Central memory CD8-positive, alpha-beta T cell (primary cell): ENCODE results near the gene FAM219A.

ENCODE experiments used
- ATAC-seq: fragments of 150-1000 bp; cut with Tn5 transposase; replicated peaks from 2 replicates; pipeline ENCODE4 v1.10.0; 2022; ENCODE audit warnings: mild to moderate bottlenecking, moderate FRiP score, moderate number of reproducible peaks; ENCODE audit not compliant: poor library complexity, severe bottlenecking; ENCODE audit errors: extremely low read depth
- DNase-seq, 2 donors: peaks; one replicate each; pipeline ENCODE4 v3.0.0; 2021; ENCODE audit warnings: low spot score in 2 of 2
- H3K27ac Mint-ChIP-seq: one replicate; pipeline ENCODE4 v1.8.0; 2022; ENCODE audit warnings: low read depth, mild to moderate bottlenecking, moderate library complexity, mixed read lengths
- H3K27me3 Mint-ChIP-seq: one replicate; pipeline ENCODE4 v1.8.0; 2022; ENCODE audit warnings: mixed read lengths
- H3K36me3 Mint-ChIP-seq: one replicate; pipeline ENCODE4 v1.8.0; 2022; ENCODE audit warnings: mild to moderate bottlenecking, moderate library complexity, mixed read lengths; ENCODE audit not compliant: insufficient read depth
- H3K4me1 Mint-ChIP-seq: one replicate; pipeline ENCODE4 v1.8.0; 2022; ENCODE audit warnings: mixed read lengths
- H3K4me3 Mint-ChIP-seq: one replicate; pipeline ENCODE4 v1.8.0; 2022; ENCODE audit warnings: mild to moderate bottlenecking, moderate library complexity, mixed read lengths
- H3K9me3 Mint-ChIP-seq: one replicate; pipeline ENCODE4 v1.8.0; 2022; ENCODE audit warnings: mixed read lengths

The FAM219A gene

DNA sequence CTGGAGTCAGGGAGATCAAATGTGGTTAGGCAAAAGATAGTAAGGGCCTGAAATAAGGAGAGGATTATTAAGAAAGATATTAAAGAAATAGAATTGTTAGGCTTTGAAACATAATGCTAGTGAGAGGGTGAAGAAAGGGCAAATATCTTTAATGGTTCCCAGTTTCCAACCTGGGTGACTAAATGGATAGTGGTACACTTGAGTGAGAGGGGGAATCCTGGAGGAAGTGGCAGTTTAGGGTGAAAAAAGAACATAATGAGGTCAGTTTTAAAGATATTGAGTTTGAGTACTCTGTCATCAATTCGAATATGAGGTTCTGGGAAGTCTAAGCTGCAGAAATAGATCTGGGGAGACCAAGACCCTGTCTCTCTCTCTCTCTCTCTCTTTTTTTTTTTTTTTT is 19.2 kb upstream of the FAM219A start:
- H3K4me3 Mint-ChIP-seq = no peak overlapping the region
- H3K27me3 Mint-ChIP-seq = peaks cover 33% of the 10 kb centered on the region
- DNase-seq (no peak), ATAC-seq (no peak)
- H3K9me3 Mint-ChIP-seq = no peaks in the 10 kb centered on the region
- no peaks in the 10 kb centered on the region for H3K4me1 Mint-ChIP-seq
- no peak overlapping the region for H3K27ac Mint-ChIP-seq
- H3K36me3 Mint-ChIP-seq = no peaks in the 10 kb centered on the region

DNA sequence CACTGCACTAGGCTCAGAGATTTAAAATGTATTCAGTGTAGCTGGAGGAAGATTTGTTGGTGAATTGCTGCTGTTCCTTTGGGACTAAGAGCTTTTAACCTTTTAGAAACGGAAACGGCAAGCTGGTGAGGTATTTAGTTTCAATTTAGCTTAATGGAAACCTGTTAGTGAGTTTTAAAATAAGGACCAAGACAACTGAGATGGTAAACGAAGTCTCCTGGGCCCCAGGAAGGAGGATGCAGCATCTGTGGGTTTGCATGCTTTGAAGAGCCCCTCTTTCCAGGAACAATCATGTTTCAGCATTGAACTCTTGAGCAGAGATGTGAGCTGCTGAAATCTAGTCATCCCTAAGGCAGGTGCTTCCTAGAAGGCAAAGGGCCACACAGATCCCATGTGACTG is 16.7 kb upstream of the FAM219A start:
- no peaks in the 10 kb centered on the region for H3K36me3 Mint-ChIP-seq
- no peak overlapping the region for H3K27ac Mint-ChIP-seq
- DNase-seq (no peak), ATAC-seq (no peak)
- no peaks in the 10 kb centered on the region for H3K4me1 Mint-ChIP-seq
- H3K4me3 Mint-ChIP-seq = no peak overlapping the region
- peaks cover 33% of the 10 kb centered on the region for H3K27me3 Mint-ChIP-seq
- no peaks in the 10 kb centered on the region for H3K9me3 Mint-ChIP-seq

- H3K27me3 Mint-ChIP-seq = no peaks in the 10 kb centered on the region
- H3K4me1 Mint-ChIP-seq = no peaks in the 10 kb centered on the region
- H3K27ac Mint-ChIP-seq = no peak overlapping the region
- no peaks in the 10 kb centered on the region for H3K9me3 Mint-ChIP-seq
- no peak for ATAC-seq
- peaks cover 2% of the 10 kb centered on the region for H3K36me3 Mint-ChIP-seq
- H3K4me3 Mint-ChIP-seq = no peak overlapping the region
- DNase-seq = no peak
These were observed 7.1 kb upstream of the FAM219A start for GRCh38 chr9:34465468-34465867.

- DNase-seq (no peak), ATAC-seq (no peak)
- H3K9me3 Mint-ChIP-seq = no peaks in the 10 kb centered on the region
- H3K27me3 Mint-ChIP-seq = no peaks in the 10 kb centered on the region
- H3K36me3 Mint-ChIP-seq = no peaks in the 10 kb centered on the region
- peaks cover 6% of the 10 kb centered on the region for H3K4me1 Mint-ChIP-seq
- no peak overlapping the region for H3K4me3 Mint-ChIP-seq
- H3K27ac Mint-ChIP-seq = no peak overlapping the region
These were observed 6.2 kb upstream of the FAM219A start for GRCh38 chr9:34464571-34464970.

- DNase-seq = no peak
- H3K4me3 Mint-ChIP-seq = no peak overlapping the region
- no peaks in the 10 kb centered on the region for H3K27me3 Mint-ChIP-seq
- no peak overlapping the region for H3K27ac Mint-ChIP-seq
- H3K9me3 Mint-ChIP-seq = no peaks in the 10 kb centered on the region
- no peak for ATAC-seq
- peaks cover 11% of the 10 kb centered on the region for H3K4me1 Mint-ChIP-seq
- H3K36me3 Mint-ChIP-seq = no peaks in the 10 kb centered on the region
These were observed 5.5 kb upstream of the FAM219A start for GRCh38 chr9:34463901-34464232.

GRCh38 chr9:34463098-34463900 is 4.9 kb upstream of the FAM219A start:
- no peak overlapping the region for H3K27ac Mint-ChIP-seq
- H3K4me1 Mint-ChIP-seq = peaks cover 17% of the 10 kb centered on the region
- no peak overlapping the region for H3K4me3 Mint-ChIP-seq
- ATAC-seq (no peak), DNase-seq (no peak)
- peaks cover 4% of the 10 kb centered on the region for H3K36me3 Mint-ChIP-seq
- no peaks in the 10 kb centered on the region for H3K9me3 Mint-ChIP-seq
- H3K27me3 Mint-ChIP-seq = no peaks in the 10 kb centered on the region

DNA sequence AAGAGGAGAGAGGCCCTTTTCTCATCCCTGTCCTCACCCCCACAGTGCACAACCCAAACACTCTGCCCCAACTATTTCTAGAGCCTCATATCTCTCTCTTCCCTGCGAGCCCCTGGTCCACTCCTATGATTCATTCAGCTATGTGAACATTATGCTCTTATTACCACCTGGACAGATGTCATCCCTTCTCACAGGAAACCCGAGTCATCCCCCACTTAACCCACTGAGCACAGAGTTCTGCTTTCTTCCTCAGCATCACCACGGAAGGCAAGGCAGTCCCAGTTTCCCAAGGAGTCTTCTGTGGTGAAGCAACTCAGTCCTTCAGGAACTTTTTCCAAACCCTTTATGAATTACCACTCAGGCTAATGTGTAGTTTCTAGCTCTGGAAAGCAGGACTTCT is 1.6 kb upstream of the FAM219A start:
- ATAC-seq = no peak
- H3K27ac Mint-ChIP-seq = no peak overlapping the region
- peak overlapping the region; percentile 88 for H3K4me3 Mint-ChIP-seq
- DNase-seq = no peak
- peaks cover 35% of the 10 kb centered on the region for H3K4me1 Mint-ChIP-seq
- no peaks in the 10 kb centered on the region for H3K27me3 Mint-ChIP-seq
- peaks cover 7% of the 10 kb centered on the region for H3K36me3 Mint-ChIP-seq
- H3K9me3 Mint-ChIP-seq = no peaks in the 10 kb centered on the region

- no peak for DNase-seq
- no peak for ATAC-seq
- Mint-ChIP-seq H3K27ac (peak overlapping the region; percentile 52), H3K9me3 (no peaks in the 10 kb centered on the region), H3K4me3 (peak overlapping the region; percentile 88), H3K36me3 (peaks cover 7% of the 10 kb centered on the region), H3K4me1 (peaks cover 35% of the 10 kb centered on the region), H3K27me3 (no peaks in the 10 kb centered on the region)
These were observed 986 bp upstream of the FAM219A start for GRCh38 chr9:34459356-34459755.

GRCh38 chr9:34458959-34459340 is 580 bp upstream of the FAM219A start:
- Mint-ChIP-seq H3K27ac (peak overlapping the region; percentile 52), H3K4me3 (peak overlapping the region; percentile 88), H3K36me3 (peaks cover 9% of the 10 kb centered on the region), H3K4me1 (peaks cover 35% of the 10 kb centered on the region), H3K27me3 (no peaks in the 10 kb centered on the region), H3K9me3 (no peaks in the 10 kb centered on the region)
- DNase-seq (no peak), ATAC-seq (no peak)

DNA sequence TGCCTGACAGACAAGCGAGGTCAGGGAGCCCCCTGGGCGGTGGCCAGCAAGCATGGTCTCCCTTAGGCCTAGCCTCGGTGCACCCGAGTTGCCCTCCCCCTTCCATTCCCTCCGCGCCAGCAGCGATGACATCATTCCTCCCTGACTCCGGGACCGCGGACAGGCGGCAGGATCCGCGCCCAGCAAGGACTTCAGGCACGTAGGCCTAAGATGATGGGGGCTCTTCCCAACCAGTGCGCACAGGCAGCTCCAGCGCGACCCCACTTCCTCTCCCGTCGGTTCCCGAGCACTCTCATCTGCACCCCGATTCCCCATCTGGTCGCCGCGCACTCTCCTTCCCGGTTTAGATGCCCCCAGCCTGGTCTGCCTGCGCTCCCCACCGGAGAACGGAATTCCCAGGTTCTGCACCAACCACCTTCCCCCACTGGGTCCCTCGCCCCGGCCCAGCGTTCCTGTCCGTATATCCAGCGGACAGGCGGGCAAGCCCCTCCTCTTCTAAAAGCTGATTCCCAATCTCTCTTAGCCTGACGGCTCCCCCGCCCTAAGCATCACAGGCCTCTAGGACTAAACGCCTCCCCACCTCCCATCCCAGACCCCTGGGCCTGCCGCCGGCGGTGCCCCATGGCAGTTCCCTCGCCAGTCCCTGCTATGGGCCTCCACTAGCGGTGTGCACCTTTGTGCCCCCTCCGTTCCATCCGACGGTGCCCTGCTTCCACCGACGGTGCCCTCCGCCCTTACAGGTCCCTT is 931 bp downstream of the FAM219A start:
- ATAC-seq = peak; percentile 9
- Mint-ChIP-seq H3K9me3 (no peaks in the 10 kb centered on the region), H3K4me1 (peaks cover 35% of the 10 kb centered on the region), H3K27ac (peak overlapping the region; percentile 90), H3K4me3 (peak overlapping the region; percentile 88), H3K36me3 (peaks cover 9% of the 10 kb centered on the region), H3K27me3 (no peaks in the 10 kb centered on the region)
- DNase-seq = no peak

- no peak overlapping the region for H3K27ac Mint-ChIP-seq
- peaks cover 35% of the 10 kb centered on the region for H3K4me1 Mint-ChIP-seq
- H3K4me3 Mint-ChIP-seq = peak overlapping the region; percentile 88
- ATAC-seq = no peak
- no peak for DNase-seq
- H3K9me3 Mint-ChIP-seq = no peaks in the 10 kb centered on the region
- H3K36me3 Mint-ChIP-seq = peaks cover 9% of the 10 kb centered on the region
- no peaks in the 10 kb centered on the region for H3K27me3 Mint-ChIP-seq
These were observed 1.6 kb downstream of the FAM219A start for GRCh38 chr9:34456746-34457145.

DNA sequence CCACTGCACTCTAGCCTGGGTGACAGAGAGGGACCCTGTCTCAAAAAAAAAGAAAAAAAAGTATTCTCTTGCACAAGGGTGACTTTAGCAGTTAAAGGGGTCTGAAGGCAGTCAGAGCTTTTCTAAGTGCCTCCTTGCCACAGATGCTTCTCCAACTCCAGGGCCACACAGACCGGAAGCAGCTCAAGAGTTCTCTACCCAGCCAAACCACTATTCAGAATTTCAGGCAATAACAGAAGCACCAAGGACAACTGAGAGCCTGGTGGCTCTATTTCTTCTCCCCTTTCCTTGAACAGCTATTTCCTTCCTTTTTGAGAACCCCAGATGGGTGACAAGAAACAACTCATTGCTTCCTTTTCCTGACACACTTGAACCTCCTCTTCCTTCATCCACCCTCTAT is 2.2 kb downstream of the FAM219A start:
- Mint-ChIP-seq H3K36me3 (peaks cover 9% of the 10 kb centered on the region), H3K4me1 (peaks cover 41% of the 10 kb centered on the region)

DNA sequence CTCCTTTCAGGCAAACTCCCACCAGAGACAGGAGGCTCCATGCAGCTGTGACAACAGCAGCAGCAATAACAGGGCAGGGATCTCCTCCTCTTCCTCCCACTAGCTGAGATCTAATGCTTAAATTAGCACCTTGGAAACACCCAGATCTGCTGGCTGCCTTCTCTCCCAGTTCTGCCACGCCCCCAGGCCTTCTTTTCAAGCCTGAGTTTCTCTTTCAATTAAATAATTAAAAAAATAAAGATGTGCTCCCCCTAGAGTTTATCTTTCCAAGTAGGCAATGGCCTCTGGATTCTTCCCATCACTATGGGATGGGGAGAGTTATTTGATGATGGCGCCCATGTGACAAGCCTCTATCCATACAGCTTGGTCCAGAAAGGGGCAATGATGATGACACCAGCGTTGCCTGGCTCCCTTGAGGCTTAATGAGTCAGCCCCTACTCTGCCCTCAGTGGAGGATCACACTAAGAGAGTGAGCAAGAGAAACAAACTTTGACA is 3.8 kb downstream of the FAM219A start:
- Mint-ChIP-seq H3K27ac (no peak overlapping the region), H3K4me3 (no peak overlapping the region), H3K27me3 (no peaks in the 10 kb centered on the region), H3K9me3 (no peaks in the 10 kb centered on the region), H3K4me1 (peaks cover 38% of the 10 kb centered on the region), H3K36me3 (peaks cover 9% of the 10 kb centered on the region)
- DNase-seq (no peak), ATAC-seq (no peak)

More for the DNA sequence above, 2.2 kb downstream of the FAM219A start:
- no peak for DNase-seq
- no peak overlapping the region for H3K27ac Mint-ChIP-seq
- H3K27me3 Mint-ChIP-seq = no peaks in the 10 kb centered on the region
- H3K9me3 Mint-ChIP-seq = no peaks in the 10 kb centered on the region
- ATAC-seq = no peak
- no peak overlapping the region for H3K4me3 Mint-ChIP-seq
